K562 (cell line): ENCODE measurements around the gene EVX1. TPM values are rescaled to one million over a fixed set of nuclear protein-coding genes. Genes with fewer than 3 reads are reported as not detected.

Experiments used
- CHD7 ChIP-seq: fragments of 200-600 bp; sonication (generic); IDR thresholded peaks from one replicate; pipeline ENCODE4 v1.6.1; 2012; ENCODE audit warnings: mild to moderate bottlenecking, low read depth, low read length, inconsistent platforms
- CTCFL ChIP-seq: IDR thresholded peaks from 2 replicates; pipeline ENCODE4 v1.6.1; 2011; ENCODE audit warnings: borderline replicate concordance, low read depth, mild to moderate bottlenecking, moderate library complexity, low read length; ENCODE audit not compliant: insufficient read depth, poor library complexity, severe bottlenecking
- CXXC5 ChIP-seq: fragments of 250-450 bp; sonication (Bioruptor Pico); IDR thresholded peaks from 2 replicates; pipeline ENCODE4 v1.8.0; 2022; ENCODE audit warnings: inconsistent platforms, mild to moderate bottlenecking, moderate library complexity
- ELF1 ChIP-seq: fragments of 200-800 bp; sonication (Bioruptor generic); IDR thresholded peaks from 2 replicates; pipeline ENCODE4 v1.6.1; 2016; ENCODE audit warnings: missing genetic modification characterization, missing compliant biosample characterization
- GATAD2B ChIP-seq: fragments of 450-650 bp; IDR thresholded peaks from 2 replicates; pipeline ENCODE4 v1.6.1; 2017; ENCODE audit warnings: mild to moderate bottlenecking, borderline replicate concordance
- HIVEP1 ChIP-seq: fragments of 250-450 bp; sonication (Bioruptor Pico); IDR thresholded peaks from 2 replicates; pipeline ENCODE4 v1.4.0; 2020; ENCODE audit warnings: mild to moderate bottlenecking
- HNRNPUL1 ChIP-seq: fragments of 200-400 bp; formaldehyde crosslinking; IDR thresholded peaks from 2 replicates; pipeline ENCODE4 v1.6.1; 2017; ENCODE audit warnings: low read length
- MECOM ChIP-seq: fragments of 250-450 bp; sonication (Bioruptor Pico); IDR thresholded peaks from 2 replicates; pipeline ENCODE4 v1.8.0; 2022; ENCODE audit warnings: inconsistent platforms
- SAFB ChIP-seq: fragments of 200-400 bp; formaldehyde crosslinking; IDR thresholded peaks from 2 replicates; pipeline ENCODE4 v1.6.1; 2017; ENCODE audit warnings: low read depth, low read length, borderline replicate concordance
- SRF ChIP-seq, 2 experiments: fragments of 250-450, 450-650 bp in 1 of 2; sonication (Bioruptor Pico) in 1 of 2; sonication (generic) in 1 of 2; formaldehyde crosslinking; IDR thresholded peaks; 2 replicates each; pipeline versions ENCODE4 v1.5.0 to v1.5.1; 2020 to 2022; ENCODE audit warnings: mild to moderate bottlenecking in 1 of 2, missing genetic modification reagents in 1 of 2
- ZBTB33 ChIP-seq: sonication (generic); formaldehyde crosslinking; IDR thresholded peaks from 2 replicates; pipeline ENCODE4 v1.8.1; 2023; ENCODE audit warnings: mild to moderate bottlenecking, missing genetic modification reagents
- ZNF778 ChIP-seq: fragments of 450-650 bp; formaldehyde crosslinking; IDR thresholded peaks from 2 replicates; pipeline ENCODE4 v1.4.0; 2020; ENCODE audit warnings: mild to moderate bottlenecking, moderate library complexity
- ZNF830 ChIP-seq: fragments of 250-450 bp; sonication (Bioruptor Pico); IDR thresholded peaks from 2 replicates; pipeline ENCODE4 v1.5.0; 2021; ENCODE audit warnings: mild to moderate bottlenecking
- polyA plus RNA-seq, 8 experiments: library from polyadenylated mRNA; depleted of rRNA in 4 of 8; stranded (reverse) in 5 of 8; unstranded in 3 of 8; fragments of >200 nt; fragmentation: Nextera tagmentation in 2 of 8; fragmentation: Illumina TruSeq in 1 of 8; extraction: Ambion mirVana in 2 of 8; extraction: Trizol in 1 of 8; gene quantifications; 2 replicates each; pipeline versions ENCODE4 v1.2.1 to v1.2.3, GENCODE V29; 2011 to 2014; ENCODE audit warnings: inconsistent platforms in 1 of 8, missing spikeins in 1 of 8
- total RNA-seq, 7 experiments: library from RNA; depleted of rRNA in 6 of 7; stranded (reverse); fragments of >200 nt in 6 of 7; fragmentation: Illumina TruSeq in 2 of 7; extraction: Trizol in 2 of 7; gene quantifications; 2 replicates each; pipeline versions ENCODE4 v1.2.1 to v1.2.3, GENCODE V29; 2011 to 2021; ENCODE audit warnings: low replicate concordance in 1 of 7

Gene EVX1
- total and polyA plus RNA-seq, 9 of the 15 experiments (the other 6 are each of a cell fraction or from before 2014, with no cell fraction given): not detected

GRCh38 chr7:27245124-27245797, 2.7 kb downstream of the EVX1 start (continued):
- TF ChIP-seq CHD7: no peak
- TF ChIP-seq ZNF830 (CRISPR knock-in tag): no peak
- no peak for TF ChIP-seq SAFB
- TF ChIP-seq GATAD2B: no peak
- TF ChIP-seq ZNF778: no peak
- no peak for TF ChIP-seq HNRNPUL1
- no peak for TF ChIP-seq HIVEP1
- TF ChIP-seq ELF1: no peak
- no peak for TF ChIP-seq CXXC5 (CRISPR knock-in tag)
- TF ChIP-seq MECOM (CRISPR knock-in tag): no peak
- TF ChIP-seq ZBTB33 (CRISPR knock-in tag): no peak
- TF ChIP-seq CTCFL: no peak
- TF ChIP-seq SRF (CRISPR knock-in tag; IDR thresholded peaks at IDR 0.05): no peak
